Retina (tissue), 1 donor: ENCODE data around the gene DNAI2.

ENCODE experiments used
- DNase-seq: peaks from one replicate; pipeline ENCODE4 v3.0.0-alpha.2; 2016

Gene DNAI2

GRCh38 chr17:74343526-74344284 is 69.7 kb downstream of the DNAI2 start:
- no peak for DNase-seq

GRCh38 chr17:74344658-74345057 is 70.6 kb downstream of the DNAI2 start:
- no peak for DNase-seq

GRCh38 chr17:74345433-74346241 is 71.6 kb downstream of the DNAI2 start:
- DNase-seq = no peak

GRCh38 chr17:74347646-74348045 is 73.6 kb downstream of the DNAI2 start:
- DNase-seq = no peak

GRCh38 chr17:74349120-74349519 is 75.1 kb downstream of the DNAI2 start:
- DNase-seq = no peak

GRCh38 chr17:74350486-74350885 is 76.5 kb downstream of the DNAI2 start:
- no peak for DNase-seq

- DNase-seq = peak; percentile 73
These were observed 77.6 kb downstream of the DNAI2 start for GRCh38 chr17:74351552-74352210.

GRCh38 chr17:74353446-74354060 is 79.5 kb downstream of the DNAI2 start:
- no peak for DNase-seq

GRCh38 chr17:74354123-74354522 is 80.1 kb downstream of the DNAI2 start:
- DNase-seq = peak; percentile 82

- DNase-seq = no peak
These were observed 80.5 kb downstream of the DNAI2 start for GRCh38 chr17:74354561-74354960.

GRCh38 chr17:74355065-74355464 is 81.0 kb downstream of the DNAI2 start:
- DNase-seq = no peak

- peak; percentile 66 for DNase-seq
These were observed 82.8 kb downstream of the DNAI2 start for GRCh38 chr17:74356646-74357465.

GRCh38 chr17:74357466-74357809 is 83.4 kb downstream of the DNAI2 start:
- DNase-seq = no peak

GRCh38 chr17:74358697-74359096 is 84.7 kb downstream of the DNAI2 start:
- DNase-seq = no peak

GRCh38 chr17:74359916-74360315 is 85.9 kb downstream of the DNAI2 start:
- DNase-seq = no peak

- no peak for DNase-seq
These were observed 86.8 kb downstream of the DNAI2 start for GRCh38 chr17:74360899-74361229.

GRCh38 chr17:74361230-74362068 is 87.4 kb downstream of the DNAI2 start, which contains the start of gene BTBD17:
Gene BTBD17, minus strand, starts transcription at chr17:74361868. Its CDS starts 49 bp downstream, at chr17:74361819.
- DNase-seq = peak; percentile 94

- no peak for DNase-seq
These were observed 88.0 kb downstream of the DNAI2 start for GRCh38 chr17:74362069-74362405.

GRCh38 chr17:74362810-74363498 is 88.9 kb downstream of the DNAI2 start:
- peak; percentile 64 for DNase-seq
